ENCODE results near the gene CHRNB4.
"Not testable (repeated sequence)": the region's sequence is repeated elsewhere in the genome, so short reads cannot be mapped to it uniquely, and the experiment has no call there.

The CHRNB4 gene

GRCh38 chr15:78614021-78614420 lies 27.0 kb downstream of the CHRNB4 start:
- no peak for DNase-seq

- not testable (repeated sequence) for DNase-seq
Measured at GRCh38 chr15:78609551-78609950, 31.5 kb downstream of the CHRNB4 start.

GRCh38 chr15:78605680-78606079 lies 35.3 kb downstream of the CHRNB4 start:
- DNase-seq = no peak

GRCh38 chr15:78605201-78605600 lies 35.8 kb downstream of the CHRNB4 start:
- no peak for DNase-seq

GRCh38 chr15:78604420-78604819 lies 36.6 kb downstream of the CHRNB4 start:
- DNase-seq = no peak

- DNase-seq = no peak
Measured at GRCh38 chr15:78603467-78603866, 37.5 kb downstream of the CHRNB4 start.

- no peak for DNase-seq
Measured at GRCh38 chr15:78599189-78599588, 41.8 kb downstream of the CHRNB4 start.

- no peak for DNase-seq
Measured at GRCh38 chr15:78598348-78598747, 42.7 kb downstream of the CHRNB4 start.

GRCh38 chr15:78597583-78597982 lies 43.4 kb downstream of the CHRNB4 start:
- no peak for DNase-seq

GRCh38 chr15:78574944-78575343 lies 66.1 kb downstream of the CHRNB4 start:
- DNase-seq = no peak

Data from CD4-positive, alpha-beta T cell treated with Interleukin-12 subunit alpha and Interleukin-12 subunit beta, for 1 hour (primary cell).